Panc1 (cell line): Measurements from ENCODE around the gene C11orf58.

Experiments
- CTCF ChIP-seq: fragments of 450-650 bp; IDR thresholded peaks from 2 replicates; pipeline ENCODE4 v1.5.1; 2017; ENCODE audit warnings: mild to moderate bottlenecking
- POLR2AphosphoS5 ChIP-seq: IDR thresholded peaks from 2 replicates; pipeline ENCODE4 v1.6.1; 2012; ENCODE audit warnings: mild to moderate bottlenecking, low read depth, low read length, moderate library complexity
- REST ChIP-seq, 2 experiments: IDR thresholded peaks; 2 replicates each; pipeline ENCODE4 v1.6.1; 2011 to 2012; ENCODE audit warnings: low read depth in 2 of 2, control low read depth in 1 of 2, low read length in 1 of 2, mild to moderate bottlenecking in 1 of 2, moderate library complexity in 1 of 2; ENCODE audit not compliant: insufficient read depth in 1 of 2
- SIN3A ChIP-seq: IDR thresholded peaks from 2 replicates; pipeline ENCODE4 v1.6.1; 2012; ENCODE audit warnings: low read depth, mild to moderate bottlenecking, low read length, moderate library complexity, borderline replicate concordance; ENCODE audit not compliant: insufficient read depth
- TCF7L2 ChIP-seq: IDR thresholded peaks from 2 replicates; pipeline ENCODE4 v1.6.1; 2011; ENCODE audit warnings: mild to moderate bottlenecking, low read depth, low read length, inconsistent platforms

GRCh38 chr11:16776711-16777612 lies 38.5 kb downstream of the C11orf58 start:
- no peak for TF ChIP-seq CTCF
- no peak for TF ChIP-seq POLR2AphosphoS5
- no peak for TF ChIP-seq REST (IDR thresholded peaks at IDR 0.05; ENCODE audit: insufficient read depth in 1 of 2, low read depth in 2 of 2, low read length in 1 of 2)
- TF ChIP-seq SIN3A, result no peak
- TF ChIP-seq TCF7L2, result no peak
